Astrocyte of the cerebellum (primary cell): Measurements from ENCODE around the gene DLG2.
"Not testable (repeated sequence)": the region's sequence is repeated elsewhere in the genome, so short reads cannot be mapped to it uniquely, and the experiment has no call there.

Source experiments
- DNase-seq: peaks from one replicate; pipeline ENCODE4 v3.0.0-alpha.2; 2011; ENCODE audit warnings: low read depth
- H3K4me3 ChIP-seq: 2 replicates; pipeline ENCODE4 v1.5.1; 2011; ENCODE audit warnings: mild to moderate bottlenecking, low read depth, low read length, moderate library complexity
- in situ Hi-C: cut with HindIII; loops from 2 replicates; pipeline ENCODE4 v1.10.0; 2017; ENCODE audit warnings: low sequenced_read_pairs
- TF ChIP-seq, protein P1 (sequence below): IDR thresholded peaks from 2 replicates; pipeline ENCODE4 v1.5.1; 2012; ENCODE audit warnings: low read length, low read depth, moderate library complexity, mild to moderate bottlenecking; ENCODE audit errors: missing control alignments

The DLG2 gene

DNA sequence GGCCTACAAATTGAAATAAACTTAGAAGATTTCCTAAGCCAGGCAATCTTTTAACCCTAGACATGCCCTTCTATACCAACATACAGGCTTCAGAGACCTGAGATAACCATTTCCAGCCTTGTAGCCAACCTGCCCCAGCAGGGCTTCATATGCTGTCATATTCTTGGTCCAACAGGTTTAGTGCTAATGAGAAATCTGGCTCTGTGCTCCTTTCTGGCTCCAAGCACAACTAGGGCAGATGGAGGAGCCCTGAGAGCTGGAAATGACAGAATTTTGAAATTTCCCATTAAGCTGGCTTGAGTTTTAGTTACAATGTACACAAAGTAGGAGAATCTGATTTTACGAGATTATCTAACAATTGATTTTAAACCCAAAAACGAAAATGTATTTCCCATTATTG, 2018.0 kb downstream of the DLG2 start:
- TF ChIP-seq, protein P1, sequence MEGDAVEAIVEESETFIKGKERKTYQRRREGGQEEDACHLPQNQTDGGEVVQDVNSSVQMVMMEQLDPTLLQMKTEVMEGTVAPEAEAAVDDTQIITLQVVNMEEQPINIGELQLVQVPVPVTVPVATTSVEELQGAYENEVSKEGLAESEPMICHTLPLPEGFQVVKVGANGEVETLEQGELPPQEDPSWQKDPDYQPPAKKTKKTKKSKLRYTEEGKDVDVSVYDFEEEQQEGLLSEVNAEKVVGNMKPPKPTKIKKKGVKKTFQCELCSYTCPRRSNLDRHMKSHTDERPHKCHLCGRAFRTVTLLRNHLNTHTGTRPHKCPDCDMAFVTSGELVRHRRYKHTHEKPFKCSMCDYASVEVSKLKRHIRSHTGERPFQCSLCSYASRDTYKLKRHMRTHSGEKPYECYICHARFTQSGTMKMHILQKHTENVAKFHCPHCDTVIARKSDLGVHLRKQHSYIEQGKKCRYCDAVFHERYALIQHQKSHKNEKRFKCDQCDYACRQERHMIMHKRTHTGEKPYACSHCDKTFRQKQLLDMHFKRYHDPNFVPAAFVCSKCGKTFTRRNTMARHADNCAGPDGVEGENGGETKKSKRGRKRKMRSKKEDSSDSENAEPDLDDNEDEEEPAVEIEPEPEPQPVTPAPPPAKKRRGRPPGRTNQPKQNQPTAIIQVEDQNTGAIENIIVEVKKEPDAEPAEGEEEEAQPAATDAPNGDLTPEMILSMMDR, result no peak
- no peak for DNase-seq
- in situ Hi-C loops, result no loop called here

DNA sequence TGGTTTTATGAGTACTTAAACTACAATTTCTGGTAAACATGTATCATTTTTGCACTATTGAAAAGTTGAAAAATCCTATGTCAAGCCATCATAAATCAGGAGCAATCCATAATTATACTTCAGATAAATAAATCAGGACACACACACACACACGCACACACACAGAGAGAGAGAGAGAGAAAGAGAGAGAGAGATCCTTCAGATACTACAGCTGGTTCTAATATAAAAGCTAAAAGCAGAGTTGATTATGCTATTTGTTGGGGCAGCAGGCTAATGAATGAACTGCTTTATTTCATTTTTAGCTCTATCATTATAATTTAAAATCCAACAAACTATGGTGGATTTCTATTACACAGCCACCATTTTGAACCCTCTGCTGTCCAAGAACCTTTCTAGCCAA, 2018.6 kb downstream of the DLG2 start:
- DNase-seq, result no peak
- in situ Hi-C loops, result no loop called here
- TF ChIP-seq, protein P1, result no peak
- no peak overlapping the region for H3K4me3 ChIP-seq

More for the DNA sequence above, 2018.0 kb downstream of the DLG2 start:
- H3K4me3 ChIP-seq, result no peak overlapping the region

DNA sequence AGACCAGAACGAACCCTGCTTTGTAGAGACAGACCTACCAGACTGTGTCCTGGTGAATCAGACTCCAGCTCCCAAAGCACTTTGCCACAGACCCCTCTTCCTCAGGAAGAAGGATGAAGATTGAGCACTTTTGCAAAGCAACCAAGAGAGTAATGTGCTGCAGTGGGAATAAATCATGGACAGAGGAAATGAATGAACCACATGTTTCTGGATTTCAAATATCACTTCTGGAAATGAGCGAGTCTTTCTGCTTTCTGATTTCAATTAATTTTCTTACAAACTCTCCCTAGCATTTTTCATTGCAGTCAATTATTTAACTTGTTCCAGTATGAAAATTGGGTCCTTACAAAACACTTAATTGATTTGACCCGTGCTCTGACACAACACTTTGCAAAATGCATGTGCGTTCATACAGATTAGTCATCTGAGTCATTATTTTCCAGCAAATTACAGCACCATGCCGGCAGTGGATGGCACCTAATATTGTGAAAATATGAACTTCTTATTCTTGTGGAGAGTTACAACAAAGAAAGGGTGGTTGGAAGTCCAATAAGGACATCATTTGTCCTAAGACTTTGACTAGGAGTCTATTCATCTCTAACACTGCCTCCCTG, 2025.1 kb downstream of the DLG2 start:
- in situ Hi-C loops, result no loop called here
- DNase-seq, result no peak
- TF ChIP-seq, protein P1, result no peak
- H3K4me3 ChIP-seq, result no peak overlapping the region

DNA sequence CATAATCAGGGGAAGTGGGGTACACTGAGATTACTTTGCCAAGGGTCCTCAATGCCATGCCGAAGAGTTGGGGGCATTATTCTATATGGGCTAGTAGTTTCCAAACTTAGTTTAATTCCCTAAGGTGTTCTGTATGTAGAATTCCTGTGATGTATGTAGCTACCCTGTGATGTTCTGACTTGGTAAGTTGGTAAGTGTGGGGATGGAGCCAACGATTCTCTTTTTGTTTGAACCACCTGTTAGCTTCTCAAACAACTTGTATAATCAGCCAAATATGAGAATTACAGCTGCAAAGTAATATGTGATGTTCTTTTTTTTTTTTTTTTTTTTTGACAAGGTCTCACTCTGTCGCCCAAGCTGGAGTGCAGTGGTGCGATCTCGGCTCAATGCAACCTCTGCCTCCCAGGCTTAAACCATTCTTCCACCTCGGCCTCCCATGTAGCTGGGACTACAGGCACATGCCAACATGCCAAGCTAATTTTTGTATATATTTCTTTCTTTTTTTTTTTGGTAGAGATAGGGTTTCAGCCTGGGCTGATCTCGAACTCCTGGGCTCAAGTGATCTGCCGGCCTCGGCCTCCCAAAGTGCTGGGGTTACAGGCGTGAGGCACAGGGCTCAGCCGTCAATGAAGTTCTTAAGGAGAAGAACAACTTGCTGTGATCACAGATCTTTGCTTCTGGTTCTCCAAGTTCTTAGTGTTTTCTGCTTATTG, 2025.8 kb downstream of the DLG2 start:
- no peak for DNase-seq
- H3K4me3 ChIP-seq, result no peak overlapping the region
- in situ Hi-C loops, result no loop called here
- TF ChIP-seq, protein P1, result no peak

DNA sequence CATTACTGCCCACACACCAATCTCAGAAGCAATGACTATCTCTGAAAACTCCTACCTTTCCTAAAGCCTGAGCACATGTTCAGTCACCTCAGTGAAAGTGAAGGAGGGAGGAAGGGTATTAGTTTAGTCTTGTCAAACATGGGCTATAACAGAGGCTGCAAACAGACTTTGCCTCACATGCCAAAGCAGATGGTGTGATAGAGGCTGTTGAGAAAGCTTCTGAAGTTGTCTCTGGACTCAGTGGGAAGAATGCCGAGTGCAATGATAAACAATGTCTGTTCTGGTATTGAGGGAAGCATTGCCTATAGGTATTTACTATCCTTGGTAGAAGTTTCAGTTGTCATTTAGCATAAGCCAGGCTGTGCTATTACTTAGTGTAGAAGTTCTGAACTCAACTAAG, 2026.5 kb downstream of the DLG2 start:
- TF ChIP-seq, protein P1, result no peak
- no peak for DNase-seq
- H3K4me3 ChIP-seq, result no peak overlapping the region
- in situ Hi-C loops, result no loop called here

DNA sequence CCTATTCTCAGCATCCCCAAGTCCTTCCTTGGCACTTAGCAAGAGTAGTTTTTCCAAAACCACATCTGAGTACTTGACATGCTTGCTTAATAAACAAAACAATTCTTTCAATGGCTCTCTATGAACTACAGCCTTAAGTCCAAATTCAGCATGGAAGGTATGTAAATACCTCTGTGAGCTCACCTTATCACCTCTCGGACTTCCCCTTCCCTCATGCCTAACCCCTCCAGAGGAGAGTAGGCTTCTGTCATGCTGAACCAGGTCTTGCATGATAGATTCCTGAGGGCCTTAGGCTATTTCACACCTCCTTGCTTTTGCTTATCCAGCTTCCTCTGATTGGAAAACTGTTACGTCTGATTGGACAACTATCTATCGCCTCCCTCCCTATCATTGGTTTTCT, 2028.1 kb downstream of the DLG2 start:
- DNase-seq, result no peak
- in situ Hi-C loops, result no loop called here
- TF ChIP-seq, protein P1, result no peak
- no peak overlapping the region for H3K4me3 ChIP-seq

DNA sequence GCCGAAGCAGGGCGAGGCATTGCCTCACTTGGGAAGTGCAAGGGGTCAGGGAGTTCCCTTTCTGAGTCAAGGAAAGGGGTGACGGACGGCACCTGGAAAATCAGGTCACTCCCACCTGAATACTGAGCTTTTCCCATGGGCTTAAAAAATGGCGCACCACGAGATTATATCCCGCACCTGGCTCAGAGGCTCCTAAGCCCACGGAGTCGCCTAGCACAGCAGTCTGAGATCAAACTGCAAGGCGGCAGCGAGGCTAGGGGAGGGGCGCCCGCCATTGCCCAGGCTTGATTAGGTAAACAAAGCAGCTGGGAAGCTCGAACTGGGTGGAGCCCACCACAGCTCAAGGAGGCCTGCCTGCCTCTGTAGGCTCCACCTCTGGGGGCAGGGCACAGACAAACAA, 2039.3 kb downstream of the DLG2 start:
- DNase-seq, in situ Hi-C loops: not testable (repeated sequence)
- peak overlapping the region; percentile 21 for H3K4me3 ChIP-seq
